Ascending aorta (tissue), 2 donors: ENCODE measurements around the gene CCDC172. TPM values are rescaled to one million over a fixed set of nuclear protein-coding genes. Genes with fewer than 3 reads are reported as not detected.

Source experiments
- DNase-seq, 2 donors: peaks; one replicate each; pipeline ENCODE4 v3.0.0-alpha.2; 2019; ENCODE audit warnings: low spot score in 2 of 2
- H3K27ac ChIP-seq, 2 donors: fragments of 200-600 bp; sonication (generic); one replicate each; pipeline ENCODE4 v1.5.1; 2016 to 2017; ENCODE audit warnings: mild to moderate bottlenecking in 1 of 2
- H3K27me3 ChIP-seq: fragments of 200-600 bp; sonication (generic); one replicate; pipeline ENCODE4 v1.5.1; 2017
- H3K36me3 ChIP-seq, 2 donors: fragments of 200-600 bp; sonication (generic); one replicate each; pipeline ENCODE4 v1.5.1; 2016
- H3K4me1 ChIP-seq, 2 donors: fragments of 200-600 bp; sonication (generic); one replicate each; pipeline ENCODE4 v1.5.1; 2016 to 2017; ENCODE audit warnings: mild to moderate bottlenecking in 1 of 2
- H3K4me3 ChIP-seq, 2 donors: fragments of 200-600 bp; sonication (generic); one replicate each; pipeline ENCODE4 v1.5.1; 2016 to 2017; ENCODE audit warnings: mild to moderate bottlenecking in 1 of 2
- H3K9me3 ChIP-seq, 2 donors: fragments of 200-600 bp; sonication (generic); one replicate each; pipeline ENCODE4 v1.5.1; 2016
- intact Hi-C: fragments of 100-400 bp; cut with DNase I; formaldehyde crosslinking; loops from one replicate; pipeline ENCODE4 v1.15.1; 2023
- total RNA-seq: library from RNA; depleted of rRNA; stranded (reverse); fragments of >200 nt; gene quantifications from one replicate; pipeline ENCODE4 v1.1.0, GENCODE V29; 2016
- TF ChIP-seq, protein P1 (sequence below), 3 experiments: fragments of 200-600 bp in 2 of 3; fragments of 450-650 bp in 1 of 3; sonication (generic) in 2 of 3; IDR thresholded peaks; one replicate each; pipeline ENCODE4 v1.5.1; 2016 to 2019; ENCODE audit warnings: antibody characterized with exemption in 3 of 3, mild to moderate bottlenecking in 1 of 3, moderate library complexity in 1 of 3

CCDC172 gene
- total RNA-seq, 1 donor from 2014 or later = not detected

- Histone ChIP-seq H3K36me3 (no peaks in the 10 kb centered on the region), H3K27ac (no peak overlapping the region), H3K4me1 (no peaks in the 10 kb centered on the region), H3K4me3 (no peak overlapping the region), H3K27me3 (no peaks in the 10 kb centered on the region), H3K9me3 (no peaks in the 10 kb centered on the region)
- TF ChIP-seq, protein P1, sequence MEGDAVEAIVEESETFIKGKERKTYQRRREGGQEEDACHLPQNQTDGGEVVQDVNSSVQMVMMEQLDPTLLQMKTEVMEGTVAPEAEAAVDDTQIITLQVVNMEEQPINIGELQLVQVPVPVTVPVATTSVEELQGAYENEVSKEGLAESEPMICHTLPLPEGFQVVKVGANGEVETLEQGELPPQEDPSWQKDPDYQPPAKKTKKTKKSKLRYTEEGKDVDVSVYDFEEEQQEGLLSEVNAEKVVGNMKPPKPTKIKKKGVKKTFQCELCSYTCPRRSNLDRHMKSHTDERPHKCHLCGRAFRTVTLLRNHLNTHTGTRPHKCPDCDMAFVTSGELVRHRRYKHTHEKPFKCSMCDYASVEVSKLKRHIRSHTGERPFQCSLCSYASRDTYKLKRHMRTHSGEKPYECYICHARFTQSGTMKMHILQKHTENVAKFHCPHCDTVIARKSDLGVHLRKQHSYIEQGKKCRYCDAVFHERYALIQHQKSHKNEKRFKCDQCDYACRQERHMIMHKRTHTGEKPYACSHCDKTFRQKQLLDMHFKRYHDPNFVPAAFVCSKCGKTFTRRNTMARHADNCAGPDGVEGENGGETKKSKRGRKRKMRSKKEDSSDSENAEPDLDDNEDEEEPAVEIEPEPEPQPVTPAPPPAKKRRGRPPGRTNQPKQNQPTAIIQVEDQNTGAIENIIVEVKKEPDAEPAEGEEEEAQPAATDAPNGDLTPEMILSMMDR (IDR thresholded peaks at IDR 0.05) = no peak
- DNase-seq = no peak
- intact Hi-C loops = no loop called here
Measured at GRCh38 chr10:116329153-116329552, 4.9 kb downstream of the CCDC172 start.

GRCh38 chr10:116331815-116332214 lies 7.6 kb downstream of the CCDC172 start:
- H3K27ac ChIP-seq = no peak overlapping the region
- no peak overlapping the region for H3K4me3 ChIP-seq
- no peaks in the 10 kb centered on the region for H3K4me1 ChIP-seq
- intact Hi-C loops = no loop called here
- no peaks in the 10 kb centered on the region for H3K36me3 ChIP-seq
- TF ChIP-seq, protein P1 (IDR thresholded peaks at IDR 0.05) = no peak
- no peak for DNase-seq
- no peaks in the 10 kb centered on the region for H3K27me3 ChIP-seq
- no peaks in the 10 kb centered on the region for H3K9me3 ChIP-seq

DNA sequence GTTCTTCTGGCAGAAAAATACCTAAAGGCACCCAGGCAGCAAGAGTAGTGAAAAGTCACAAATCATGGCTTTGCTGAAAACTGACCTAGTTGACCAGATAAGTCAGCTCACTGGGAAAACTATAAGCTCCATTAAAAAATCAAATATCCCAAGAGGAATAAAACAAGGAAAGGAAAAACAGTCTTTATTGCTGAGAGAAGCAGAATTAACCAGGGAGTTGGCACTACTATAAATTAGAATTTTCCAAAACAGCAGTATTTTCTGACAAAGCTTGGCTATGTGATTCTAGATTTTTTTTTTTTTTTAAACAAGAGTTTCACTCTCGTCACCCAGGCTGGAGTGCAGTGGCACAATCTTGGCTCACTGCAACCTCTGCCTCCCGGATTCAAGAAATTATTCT lies 12.6 kb downstream of the CCDC172 start:
- H3K9me3 ChIP-seq = no peaks in the 10 kb centered on the region
- H3K4me1 ChIP-seq = no peaks in the 10 kb centered on the region
- H3K27me3 ChIP-seq = no peaks in the 10 kb centered on the region
- no peaks in the 10 kb centered on the region for H3K36me3 ChIP-seq
- DNase-seq = no peak
- TF ChIP-seq, protein P1 (IDR thresholded peaks at IDR 0.05) = no peak
- no peak overlapping the region for H3K27ac ChIP-seq
- H3K4me3 ChIP-seq = no peak overlapping the region
- intact Hi-C loops = no loop called here

- Histone ChIP-seq H3K4me3 (no peak overlapping the region), H3K27ac (no peak overlapping the region), H3K27me3 (no peaks in the 10 kb centered on the region), H3K9me3 (no peaks in the 10 kb centered on the region), H3K36me3 (no peaks in the 10 kb centered on the region), H3K4me1 (no peaks in the 10 kb centered on the region)
- TF ChIP-seq, protein P1 (IDR thresholded peaks at IDR 0.05) = no peak
- DNase-seq = no peak
- intact Hi-C loops = no loop called here
Measured at GRCh38 chr10:116352125-116352524, 27.9 kb downstream of the CCDC172 start.

GRCh38 chr10:116353817-116354216 lies 29.6 kb downstream of the CCDC172 start:
- Histone ChIP-seq H3K9me3 (no peaks in the 10 kb centered on the region), H3K4me3 (no peak overlapping the region), H3K27ac (no peak overlapping the region), H3K27me3 (no peaks in the 10 kb centered on the region), H3K4me1 (no peaks in the 10 kb centered on the region), H3K36me3 (no peaks in the 10 kb centered on the region)
- intact Hi-C loops = no loop called here
- TF ChIP-seq, protein P1 (IDR thresholded peaks at IDR 0.05) = no peak
- DNase-seq = no peak

- Histone ChIP-seq H3K9me3 (no peaks in the 10 kb centered on the region), H3K27ac (no peak overlapping the region), H3K4me1 (no peaks in the 10 kb centered on the region), H3K4me3 (no peak overlapping the region), H3K27me3 (no peaks in the 10 kb centered on the region), H3K36me3 (no peaks in the 10 kb centered on the region)
- intact Hi-C loops = no loop called here
- no peak for DNase-seq
- TF ChIP-seq, protein P1 (IDR thresholded peaks at IDR 0.05) = no peak
Measured at GRCh38 chr10:116355341-116355740, 31.1 kb downstream of the CCDC172 start.
